Cardiac fibroblast (primary cell): ENCODE results near the gene SPSB2.
"Not testable (repeated sequence)": the region's sequence is repeated elsewhere in the genome, so short reads cannot be mapped to it uniquely, and the experiment has no call there.

ENCODE experiments used
- DNase-seq, 2 donors: peaks; one replicate each; pipeline versions ENCODE4 v3.0.0 to v3.0.0-alpha.2; 2010; ENCODE audit warnings: low read depth in 2 of 2
- H3K4me3 ChIP-seq, 2 donors: replicated peaks in 1 of 2; 1 replicate in 1 of 2; 2 replicates in 1 of 2; pipeline ENCODE4 v1.5.1; 2011; ENCODE audit warnings: low read depth in 2 of 2, low read length in 2 of 2, mild to moderate bottlenecking in 2 of 2, moderate library complexity in 1 of 2
- CTCF ChIP-seq: IDR thresholded peaks from one replicate; pipeline ENCODE4 v1.5.1; 2011; ENCODE audit warnings: low read depth, mild to moderate bottlenecking, low read length, inconsistent platforms

The SPSB2 gene

GRCh38 chr12:6867413-6868210, 5.5 kb downstream of the SPSB2 start, which contains the start of gene TPI1:
Gene TPI1 (plus strand): TSS chr12:6867531. CDS start chr12:6867567, 36 bp downstream.
- peak within 1 kb of the TSS; percentile 78 to 98 for H3K4me3 ChIP-seq
- no peak for TF ChIP-seq CTCF
- DNase-seq: peak; percentile 83 to 89

DNA sequence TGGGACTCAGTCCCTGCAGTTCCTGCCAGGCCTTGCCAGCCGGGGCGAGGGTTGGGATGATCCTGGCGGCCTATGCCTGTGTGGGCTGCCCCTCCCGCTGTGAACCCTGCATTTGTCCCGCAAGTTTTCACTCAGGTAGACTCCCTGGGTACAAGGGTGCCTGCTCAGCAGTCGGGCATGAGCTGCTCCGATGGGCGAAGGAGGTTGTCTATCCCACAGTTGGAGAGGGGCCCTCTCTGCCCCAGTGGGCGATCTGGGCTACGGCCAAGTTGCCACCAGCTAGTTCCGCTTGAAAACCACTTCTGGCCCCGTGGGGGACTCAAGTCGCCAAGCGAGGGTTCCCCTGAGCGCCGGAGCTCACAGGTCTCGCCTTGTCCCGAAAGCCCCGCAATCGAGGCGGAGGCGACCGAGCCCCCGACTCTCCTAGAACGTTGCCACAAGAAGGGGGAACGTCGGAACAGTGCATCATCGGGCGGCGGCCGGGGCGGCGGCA, 6.1 kb downstream of the SPSB2 start:
- no peak for DNase-seq
- H3K4me3 ChIP-seq: peak overlapping the region; percentile 53 to 98
- TF ChIP-seq CTCF: no peak

DNA sequence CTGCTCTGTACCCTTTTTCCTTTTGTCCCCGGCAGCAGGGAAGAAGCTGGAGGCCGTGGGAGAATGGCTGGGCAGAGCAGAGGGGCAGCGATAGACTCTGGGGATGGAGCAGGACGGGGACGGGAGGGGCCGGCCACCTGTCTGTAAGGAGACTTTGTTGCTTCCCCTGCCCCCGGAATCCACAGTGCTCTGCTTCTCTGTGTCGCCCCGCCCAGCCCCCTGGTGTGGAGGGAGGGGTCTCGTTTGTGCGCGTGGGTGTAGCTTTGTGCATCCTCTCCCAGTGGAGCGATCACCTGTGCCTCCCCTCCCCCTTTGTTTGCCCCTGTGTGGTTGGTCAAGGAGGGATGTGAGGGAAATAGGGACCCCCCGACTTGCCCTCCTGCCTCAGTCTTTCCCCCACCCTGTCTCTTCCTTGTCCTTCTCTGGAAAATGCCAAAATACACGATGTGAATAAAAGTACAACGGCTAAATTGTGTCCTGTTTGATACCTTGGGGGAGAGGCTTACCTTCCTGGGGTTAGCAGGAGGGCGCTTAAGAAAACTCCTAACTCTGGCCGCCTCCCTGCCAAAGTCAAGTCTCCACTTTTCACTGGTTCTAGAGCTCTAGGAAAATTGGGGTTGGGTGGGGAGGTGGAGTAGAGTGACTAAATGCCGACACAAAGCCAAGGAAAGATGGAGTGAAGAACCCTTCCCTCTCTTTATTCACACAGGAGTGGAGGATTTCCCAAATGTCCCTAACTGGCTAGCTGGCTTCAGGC, 6.8 kb downstream of the SPSB2 start:
- peak overlapping the region in 1 of 2 donors; percentile 98 for H3K4me3 ChIP-seq
- no peak for DNase-seq
- TF ChIP-seq CTCF: no peak

DNA sequence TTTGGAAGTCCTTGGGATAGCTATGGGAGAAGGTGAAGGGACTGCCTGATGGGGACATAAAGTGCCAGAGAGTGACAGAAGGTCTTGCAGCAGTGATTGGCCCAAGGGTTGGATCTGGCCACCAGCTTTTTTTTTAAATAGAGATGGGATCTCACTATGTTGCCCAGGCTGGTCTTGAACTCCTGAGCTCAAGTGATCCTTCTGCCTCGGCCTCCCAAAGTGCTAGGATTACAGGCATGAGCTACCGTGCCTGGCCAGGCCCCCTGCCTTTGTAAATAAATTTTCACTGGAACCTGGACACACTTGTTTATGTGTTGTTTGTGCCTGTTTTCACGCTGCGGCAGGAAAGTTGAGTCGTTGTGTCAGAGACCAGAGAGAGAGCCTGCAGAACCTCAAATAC, 7.8 kb downstream of the SPSB2 start:
- not testable (repeated sequence) for H3K4me3 ChIP-seq, DNase-seq

GRCh38 chr12:6863586-6864321, 9.3 kb downstream of the SPSB2 start:
- no peak for TF ChIP-seq CTCF
- no peak for DNase-seq
- H3K4me3 ChIP-seq: no peak overlapping the region

GRCh38 chr12:6863033-6863432, 10.1 kb downstream of the SPSB2 start:
- no peak overlapping the region for H3K4me3 ChIP-seq
- no peak for TF ChIP-seq CTCF
- no peak for DNase-seq
